K562 (cell line): ENCODE results near the gene ANKS1B. TPM values are rescaled to one million over a fixed set of nuclear protein-coding genes. Genes with fewer than 3 reads are reported as not detected.

Experiments
- ATAC-seq: fragments of 200-7000 bp; cut with Tn5 transposase; 3 replicates; pipeline ENCODE4 v1.9.1; 2020; ENCODE audit warnings: moderate library complexity
- BruUV-seq: library from RNA; stranded (reverse); fragments of 400-500 nt; replicated peaks from 2 replicates; lab custom pipeline; 2021; lab: Mats Ljungman, UMichigan
- CTCF ChIA-PET: fragments of 300-600 bp; formaldehyde crosslinking; extraction: SDS; loops from one replicate; lab custom pipeline; 2021; ENCODE audit warnings: low intra/inter-chr PET ratio; lab: Yijun Ruan, JAX
- POLR2A ChIA-PET: fragments of 300-600, 350-650 bp; sonication (Branson Sonifier 250); formaldehyde crosslinking; extraction: SDS; loops from one replicate; lab custom pipeline; 2021; ENCODE audit warnings: antibody characterized with exemption, inconsistent platforms; lab: Yijun Ruan, JAX
- DNase-seq, 4 experiments: peaks; one replicate each; pipeline versions ENCODE4 v3.0.0 to v3.0.0-alpha.2; 2011 to 2018; ENCODE audit warnings: low spot score in 3 of 4, mixed read lengths in 3 of 4; ENCODE audit errors: extremely low read depth in 1 of 4
- FAIRE-seq: peaks from 2 replicates; lab custom pipeline; 2011; peaks lifted over from hg19 to GRCh38; lab: Jason Lieb, UNC
- H2AFZ ChIP-seq: 2 replicates; pipeline ENCODE4 v1.6.0; 2011; ENCODE audit warnings: low read depth, low read length, control low read depth, inconsistent platforms
- H3K27ac ChIP-seq: fragments of 200-600 bp; 3 replicates; pipeline ENCODE4 v1.8.0; 2011; ENCODE audit warnings: low read depth, mild to moderate bottlenecking, control low read depth, inconsistent platforms, low read length, moderate library complexity, mixed read lengths; ENCODE audit errors: extremely low read depth
- H3K27me3 ChIP-seq, 2 experiments: fragments of 300-600 bp in 1 of 2; 2 replicates in 1 of 2; 3 replicates in 1 of 2; pipeline versions ENCODE4 v1.6.0 to v1.8.0; 2011; ENCODE audit warnings: inconsistent platforms in 2 of 2, low read length in 2 of 2, mild to moderate bottlenecking in 1 of 2, mixed read lengths in 1 of 2, moderate library complexity in 1 of 2; ENCODE audit not compliant: control insufficient read depth in 2 of 2, insufficient read depth in 2 of 2
- H3K36me3 ChIP-seq: fragments of 300-600 bp; 3 replicates; pipeline ENCODE4 v1.8.0; 2011; ENCODE audit warnings: mild to moderate bottlenecking, low read length, inconsistent platforms; ENCODE audit not compliant: control insufficient read depth, insufficient read depth
- H3K4me1 ChIP-seq, 2 experiments: fragments of 200-600 bp in 1 of 2; replicated peaks in 1 of 2; 2 replicates in 1 of 2; 3 replicates in 1 of 2; pipeline versions ENCODE4 v1.5.1 to v1.8.0; 2011; ENCODE audit warnings: inconsistent platforms in 2 of 2, low read length in 2 of 2, mild to moderate bottlenecking in 1 of 2, mixed read lengths in 1 of 2, moderate library complexity in 1 of 2; ENCODE audit not compliant: control insufficient read depth in 2 of 2, insufficient read depth in 2 of 2
- H3K4me2 ChIP-seq: 2 replicates; pipeline ENCODE4 v1.6.1; 2011; ENCODE audit warnings: low read length, control low read depth, inconsistent platforms, mixed read lengths; ENCODE audit not compliant: insufficient read depth
- H3K4me3 ChIP-seq: fragments of 200-600 bp; sonication (generic), shearing (Covaris generic); 2 replicates; pipeline ENCODE4 v1.5.1; 2016; ENCODE audit warnings: control low read depth, inconsistent platforms
- H3K79me2 ChIP-seq: fragments of 200-600 bp; 3 replicates; pipeline ENCODE4 v1.8.0; 2011; ENCODE audit warnings: low read length, inconsistent platforms; ENCODE audit not compliant: control insufficient read depth, insufficient read depth
- H3K9ac ChIP-seq, 2 experiments: 2 replicates each; pipeline versions ENCODE4 v1.6.0 to v1.6.1; 2011; ENCODE audit warnings: low read depth in 2 of 2, low read length in 2 of 2, control low read depth in 1 of 2, inconsistent platforms in 1 of 2, mild to moderate bottlenecking in 1 of 2, mixed read lengths in 1 of 2; ENCODE audit not compliant: insufficient read depth in 1 of 2
- H3K9me1 ChIP-seq: one replicate; pipeline ENCODE4 v1.6.0; 2011; ENCODE audit warnings: inconsistent platforms, mild to moderate bottlenecking, low read length, moderate library complexity; ENCODE audit not compliant: control insufficient read depth, insufficient read depth
- H3K9me3 ChIP-seq: replicated peaks from 2 replicates; pipeline ENCODE4 v1.5.1; 2011; ENCODE audit warnings: low read depth, low read length, inconsistent platforms; ENCODE audit not compliant: control insufficient read depth, insufficient read depth
- H4K20me1 ChIP-seq: replicated peaks from 2 replicates; pipeline ENCODE4 v1.6.1; 2011; ENCODE audit warnings: low read length, inconsistent platforms, mixed read lengths; ENCODE audit not compliant: control insufficient read depth, insufficient read depth
- BRF2 ChIP-seq: IDR thresholded peaks from 3 replicates; pipeline ENCODE4 v1.6.1; 2011; ENCODE audit warnings: borderline replicate concordance, mild to moderate bottlenecking; ENCODE audit not compliant: insufficient read length, insufficient read depth
- ESRRB ChIP-seq: fragments of 250-450 bp; sonication (Bioruptor Pico); IDR thresholded peaks from 2 replicates; pipeline ENCODE4 v1.5.0; 2020; ENCODE audit warnings: mild to moderate bottlenecking, moderate library complexity, borderline replicate concordance
- HMG20B ChIP-seq: fragments of 250-450 bp; sonication (Bioruptor Pico); IDR thresholded peaks from 2 replicates; pipeline ENCODE4 v1.5.0; 2021; ENCODE audit warnings: mild to moderate bottlenecking
- NR0B1 ChIP-seq: fragments of 450-650 bp; IDR thresholded peaks from one replicate; pipeline ENCODE4 v1.6.1; 2018; ENCODE audit warnings: mild to moderate bottlenecking, moderate library complexity; ENCODE audit not compliant: partially characterized antibody
- NR1H2 ChIP-seq: sonication (generic); formaldehyde crosslinking; IDR thresholded peaks from 2 replicates; pipeline ENCODE4 v1.4.0; 2020; ENCODE audit warnings: mild to moderate bottlenecking, missing genetic modification reagents
- RNF219 ChIP-seq: fragments of 250-450 bp; sonication (Bioruptor Pico); IDR thresholded peaks from 2 replicates; pipeline ENCODE4 v1.5.0; 2022; ENCODE audit warnings: mild to moderate bottlenecking
- TCFL5 ChIP-seq: fragments of 250-450 bp; sonication (Bioruptor Pico); conservative IDR thresholded peaks from 2 replicates; pipeline ENCODE4 v1.6.1; 2021; ENCODE audit warnings: mild to moderate bottlenecking, moderate library complexity, matching md5 sums
- ZC3H11A ChIP-seq: IDR thresholded peaks from 2 replicates; pipeline ENCODE4 v1.6.1; 2012; ENCODE audit warnings: low read depth, low read length, improper control_type of control experiment
- ZNF253 ChIP-seq: fragments of 250-450 bp; sonication (Bioruptor Pico); conservative IDR thresholded peaks from 2 replicates; pipeline ENCODE4 v1.6.1; 2021; ENCODE audit warnings: mild to moderate bottlenecking
- ZNF324 ChIP-seq: fragments of 250-450 bp; sonication (Bioruptor Pico); IDR thresholded peaks from 2 replicates; pipeline ENCODE4 v1.4.0; 2020; ENCODE audit warnings: mild to moderate bottlenecking
- ZNF384 ChIP-seq: IDR thresholded peaks from 2 replicates; pipeline ENCODE4 v1.6.1; 2012; ENCODE audit warnings: low read depth, low read length, improper control_type of control experiment
- ZNF41 ChIP-seq: fragments of 250-450 bp; sonication (Bioruptor Pico); conservative IDR thresholded peaks from 2 replicates; pipeline ENCODE4 v1.4.0; 2020; ENCODE audit warnings: mild to moderate bottlenecking
- ZNF696 ChIP-seq: fragments of 250-450 bp; sonication (Bioruptor Pico); conservative IDR thresholded peaks from 2 replicates; pipeline ENCODE4 v1.4.0; 2020; ENCODE audit warnings: mild to moderate bottlenecking, moderate library complexity
- ZNF780A ChIP-seq: fragments of 250-450 bp; sonication (Bioruptor Pico); IDR thresholded peaks from 2 replicates; pipeline ENCODE4 v1.5.0; 2021; ENCODE audit warnings: mild to moderate bottlenecking
- WGBS: fragments of 100-300 bp; shearing (Covaris generic); methylation state at CpG from one replicate; pipeline ENCODE4 v1.1.6; 2016; ENCODE audit warnings: low coverage, mixed read lengths; ENCODE audit not compliant: insufficient coverage; ENCODE audit errors: missing lambda C conversion rate; 5-methylcytosine and 5-hydroxymethylcytosine counted together
- in situ Hi-C: fragments of 300-500 bp; cut with MboI; formaldehyde crosslinking; loops from 4 replicates; pipeline ENCODE4 v1.15.0; 2018; ENCODE audit warnings: inconsistent platforms, mixed read lengths
- intact Hi-C: fragments of 100-400 bp; cut with micrococcal nuclease; formaldehyde crosslinking; loops from 2 replicates; pipeline ENCODE4 v1.14.2; 2022
- polyA plus RNA-seq, 8 experiments: library from polyadenylated mRNA; depleted of rRNA in 4 of 8; stranded (reverse) in 5 of 8; unstranded in 3 of 8; fragments of >200 nt; fragmentation: Nextera tagmentation in 2 of 8; fragmentation: Illumina TruSeq in 1 of 8; extraction: Ambion mirVana in 2 of 8; extraction: Trizol in 1 of 8; gene quantifications; 2 replicates each; pipeline versions ENCODE4 v1.2.1 to v1.2.3, GENCODE V29; 2011 to 2014; ENCODE audit warnings: inconsistent platforms in 1 of 8, missing spikeins in 1 of 8
- total RNA-seq, 7 experiments: library from RNA; depleted of rRNA in 6 of 7; stranded (reverse); fragments of >200 nt in 6 of 7; fragmentation: Illumina TruSeq in 2 of 7; extraction: Trizol in 2 of 7; gene quantifications; 2 replicates each; pipeline versions ENCODE4 v1.2.1 to v1.2.3, GENCODE V29; 2011 to 2021; ENCODE audit warnings: low replicate concordance in 1 of 7

Gene ANKS1B
- total and polyA plus RNA-seq, 9 of the 15 experiments (the other 6 are each of a cell fraction or from before 2014, with no cell fraction given): 0.04 to 0.47 (median 0.28) TPM; not detected in 4

GRCh38 chr12:99957866-99958466 is 26.8 kb downstream of the ANKS1B start:
- DNase-seq: no peak
- H2AFZ ChIP-seq: no peak overlapping the region
- ChIA-PET CTCF (no interaction called here), POLR2A (interaction anchor here (0.6 to 0.7 kb wide), 2 partner anchors 45 to 369 kb away, joined by 3 read pairs; no protein-coding TSS in a partner anchor)
- no peaks in the 10 kb centered on the region for H3K36me3 ChIP-seq
- H3K9me1 ChIP-seq: peaks cover 3% of the 10 kb centered on the region
- no peak overlapping the region for H3K4me3 ChIP-seq
- 2% methylated on average over 3 of the region's 4 CpGs for WGBS
- no peaks in the 10 kb centered on the region for H3K4me1 ChIP-seq
- in situ Hi-C loops: no loop called here
- no peaks in the 10 kb centered on the region for H3K79me2 ChIP-seq
- no peaks in the 10 kb centered on the region for H3K27me3 ChIP-seq
- no peak overlapping the region for H3K4me2 ChIP-seq
- TF ChIP-seq ZC3H11A: no peak
- TF ChIP-seq NR1H2 (CRISPR knock-in tag): no peak
- TF ChIP-seq HMG20B: no peak
- no peak for TF ChIP-seq ZNF41 (CRISPR knock-in tag)
- TF ChIP-seq ZNF384: no peak
- no peak for TF ChIP-seq RNF219
- TF ChIP-seq ESRRB (CRISPR knock-in tag): no peak
- TF ChIP-seq ZNF696: no peak
- no peak for TF ChIP-seq BRF2
- TF ChIP-seq ZNF780A (CRISPR knock-in tag): no peak
- no peak for TF ChIP-seq NR0B1
- TF ChIP-seq ZNF324 (CRISPR knock-in tag): no peak
- TF ChIP-seq TCFL5: no peak
- no peak for TF ChIP-seq ZNF253 (CRISPR knock-in tag)
- TF ChIP-seq, all 486 proteins: peak for 0
- no peaks in the 10 kb centered on the region for H3K9me3 ChIP-seq
- BruUV-seq: no TSS peak
- no peak overlapping the region for H3K9ac ChIP-seq
- no peaks in the 10 kb centered on the region for H4K20me1 ChIP-seq
- ATAC-seq (no peak), FAIRE-seq (no peak)
- intact Hi-C loops: no loop called here
- no peak overlapping the region for H3K27ac ChIP-seq
